Heart left ventricle (tissue), 13 donors: ENCODE results near the gene UBTFL1.

ENCODE experiments used
- POLR2A ChIP-seq, 2 donors: fragments of 450-650 bp; IDR thresholded peaks; one replicate each; pipeline ENCODE4 v1.6.1; 2017; ENCODE audit warnings: antibody characterized with exemption in 2 of 2, mild to moderate bottlenecking in 2 of 2, moderate library complexity in 2 of 2
- TF ChIP-seq, protein P1 (sequence below), 12 donors: fragments of 200-600 bp; sonication (generic) in 4 of 12; IDR thresholded peaks; one replicate each; pipeline versions ENCODE4 v1.5.0 to v1.8.0; 2018 to 2022; ENCODE audit warnings: antibody characterized with exemption in 12 of 12, mild to moderate bottlenecking in 5 of 12
- donor health status: ischemic (EF 13 %, LVEDD 7.1; RV severe dilation, severe dysfunction).
- donor health status: DM: no; HTN: yes; CAD: no.
- donor health status: DM: no; HTN: no; CAD: no.
- donor health status: ischemic (EF 25% LVEDD 6.9; RV normal size, moderate dysfunction).
- donor health status: ischemic (EF 25% LVEDD 5.7; RV mildly dilated, moderate dysfunction).
- donor health status: ischemic (EF 35%, LVEDD 5.7; RV mildly dilated, moderate dysfunction).
- donor health status: nonischemic (EF 11% LVEDD 7.7; RV severe dilation, severe dysfunction).
- donor health status: DM: yes; HTN: yes; CAD: no.
- donor health status: PGD.
- donor health status: ischemic (EF 29% LVEDD 5.4; RV normal size, mild dysfunction).
- donor health status: nonischemic (EF 23%, LVEDD 6.1; RV moderate dilation, normal function).

GRCh38 chr11:90100431-90100830 is 14.7 kb downstream of the UBTFL1 start:
- TF ChIP-seq, protein P1, sequence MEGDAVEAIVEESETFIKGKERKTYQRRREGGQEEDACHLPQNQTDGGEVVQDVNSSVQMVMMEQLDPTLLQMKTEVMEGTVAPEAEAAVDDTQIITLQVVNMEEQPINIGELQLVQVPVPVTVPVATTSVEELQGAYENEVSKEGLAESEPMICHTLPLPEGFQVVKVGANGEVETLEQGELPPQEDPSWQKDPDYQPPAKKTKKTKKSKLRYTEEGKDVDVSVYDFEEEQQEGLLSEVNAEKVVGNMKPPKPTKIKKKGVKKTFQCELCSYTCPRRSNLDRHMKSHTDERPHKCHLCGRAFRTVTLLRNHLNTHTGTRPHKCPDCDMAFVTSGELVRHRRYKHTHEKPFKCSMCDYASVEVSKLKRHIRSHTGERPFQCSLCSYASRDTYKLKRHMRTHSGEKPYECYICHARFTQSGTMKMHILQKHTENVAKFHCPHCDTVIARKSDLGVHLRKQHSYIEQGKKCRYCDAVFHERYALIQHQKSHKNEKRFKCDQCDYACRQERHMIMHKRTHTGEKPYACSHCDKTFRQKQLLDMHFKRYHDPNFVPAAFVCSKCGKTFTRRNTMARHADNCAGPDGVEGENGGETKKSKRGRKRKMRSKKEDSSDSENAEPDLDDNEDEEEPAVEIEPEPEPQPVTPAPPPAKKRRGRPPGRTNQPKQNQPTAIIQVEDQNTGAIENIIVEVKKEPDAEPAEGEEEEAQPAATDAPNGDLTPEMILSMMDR (IDR thresholded peaks at IDR 0.05): no peak
- TF ChIP-seq POLR2A (IDR thresholded peaks at IDR 0.05): no peak
